GM12878 (cell line): Measurements from ENCODE around the gene GRAMD1B. TPM values are rescaled to one million over a fixed set of nuclear protein-coding genes. Genes with fewer than 3 reads are reported as not detected.

Experiments used
- CHD2 ChIP-seq: IDR thresholded peaks from 2 replicates; pipeline ENCODE4 v1.6.1; 2011; ENCODE audit warnings: low read depth, low read length, improper control_type of control experiment, borderline replicate concordance
- CREM ChIP-seq: IDR thresholded peaks from 2 replicates; pipeline ENCODE4 v1.6.1; 2014; ENCODE audit warnings: antibody characterized with exemption, low read depth
- E2F4 ChIP-seq: IDR thresholded peaks from 2 replicates; pipeline ENCODE4 v1.6.1; 2012; ENCODE audit warnings: low read depth, low read length, improper control_type of control experiment
- E2F8 ChIP-seq: fragments of 450-650 bp; IDR thresholded peaks from 2 replicates; pipeline ENCODE4 v1.6.1; 2018; ENCODE audit warnings: mild to moderate bottlenecking, low read depth, moderate library complexity; ENCODE audit not compliant: partially characterized antibody
- EGR1 ChIP-seq, 2 experiments: IDR thresholded peaks; 1 replicate in 1 of 2; 2 replicates in 1 of 2; pipeline ENCODE4 v1.6.1; 2011 to 2012; ENCODE audit warnings: low read depth in 2 of 2, low read length in 2 of 2, borderline replicate concordance in 1 of 2, mild to moderate bottlenecking in 1 of 2, moderate library complexity in 1 of 2
- FOS ChIP-seq: IDR thresholded peaks from 3 replicates; pipeline ENCODE4 v1.6.1; 2011; ENCODE audit warnings: borderline replicate concordance; ENCODE audit not compliant: insufficient read length; ENCODE audit errors: extremely low read depth
- FOXM1 ChIP-seq: IDR thresholded peaks from 2 replicates; pipeline ENCODE4 v1.6.1; 2012; ENCODE audit warnings: low read depth, mild to moderate bottlenecking, inconsistent platforms, low read length, moderate library complexity
- HDAC2 ChIP-seq: fragments of 200-600 bp; sonication (generic); IDR thresholded peaks from 2 replicates; pipeline ENCODE4 v1.6.1; 2017
- HSF1 ChIP-seq: fragments of 150-350 bp; IDR thresholded peaks from 2 replicates; pipeline ENCODE4 v1.6.1; 2014; ENCODE audit warnings: mild to moderate bottlenecking, low read depth, low read length
- KAT2A ChIP-seq: conservative IDR thresholded peaks from 2 replicates; pipeline ENCODE4 v1.6.1; 2011; ENCODE audit warnings: low read depth, low read length; ENCODE audit not compliant: control insufficient read depth
- LARP7 ChIP-seq: fragments of 450-650 bp; IDR thresholded peaks from 2 replicates; pipeline ENCODE4 v1.6.1; 2017; ENCODE audit warnings: mild to moderate bottlenecking
- MYB ChIP-seq: fragments of 150-350 bp; IDR thresholded peaks from 2 replicates; pipeline ENCODE4 v1.6.1; 2014; ENCODE audit warnings: mild to moderate bottlenecking, low read depth, low read length, borderline replicate concordance
- NFXL1 ChIP-seq: fragments of 450-650 bp; IDR thresholded peaks from 2 replicates; pipeline ENCODE4 v1.6.1; 2017; ENCODE audit warnings: antibody characterized with exemption, mild to moderate bottlenecking, borderline replicate concordance
- PAX5 ChIP-seq: IDR thresholded peaks from 2 replicates; pipeline ENCODE4 v1.6.1; 2011; ENCODE audit warnings: low read depth, low read length, borderline replicate concordance
- POLR2AphosphoS2 ChIP-seq: IDR thresholded peaks from 2 replicates; pipeline ENCODE4 v1.6.1; 2011; ENCODE audit warnings: low read depth, mild to moderate bottlenecking, low read length, improper control_type of control experiment, moderate library complexity
- PRDM15 ChIP-seq: fragments of 450-650 bp; formaldehyde crosslinking; IDR thresholded peaks from 2 replicates; pipeline ENCODE4 v1.4.0; 2020; ENCODE audit warnings: mild to moderate bottlenecking, moderate library complexity
- SIN3A ChIP-seq: IDR thresholded peaks from 2 replicates; pipeline ENCODE4 v1.6.1; 2012; ENCODE audit warnings: low read depth, low read length, improper control_type of control experiment
- SRF ChIP-seq, 2 experiments: IDR thresholded peaks; 2 replicates each; pipeline ENCODE4 v1.6.1; 2011; ENCODE audit warnings: low read depth in 2 of 2, low read length in 2 of 2, mild to moderate bottlenecking in 1 of 2, moderate library complexity in 1 of 2
- WRNIP1 ChIP-seq: IDR thresholded peaks from 2 replicates; pipeline ENCODE4 v1.6.1; 2011; ENCODE audit warnings: low read depth, low read length, improper control_type of control experiment, borderline replicate concordance
- ZNF217 ChIP-seq: fragments of 450-650 bp; IDR thresholded peaks from 2 replicates; pipeline ENCODE4 v1.6.1; 2017; ENCODE audit warnings: antibody characterized with exemption, mild to moderate bottlenecking
- polyA plus RNA-seq, 11 experiments: library from polyadenylated mRNA; depleted of rRNA in 4 of 11; unstranded in 6 of 11; stranded (reverse) in 5 of 11; fragments of >200 nt; fragmentation: Nextera tagmentation in 4 of 11; fragmentation: Illumina TruSeq in 1 of 11; extraction: Ambion mirVana in 4 of 11; extraction: Trizol in 1 of 11; gene quantifications; 1 replicate in 1 of 11; 2 replicates in 10 of 11; pipeline versions ENCODE4 v1.2.1 to v1.2.3, GENCODE V29; 2011 to 2016; ENCODE audit warnings: inconsistent platforms in 2 of 11, missing spikeins in 2 of 11, low read depth in 1 of 11
- total RNA-seq, 4 experiments: library from RNA; depleted of rRNA in 3 of 4; stranded (reverse); fragments of >200 nt in 3 of 4; fragmentation: Illumina TruSeq in 1 of 4; extraction: Trizol in 1 of 4; gene quantifications; 2 replicates each; pipeline versions ENCODE4 v1.2.1 to v1.2.3, GENCODE V29; 2013 to 2021

The GRAMD1B gene
- total and polyA plus RNA-seq, 10 of the 15 experiments (the other 5 are each of a cell fraction or from before 2014, with no cell fraction given) = 1.9 to 49.1 (median 26.9) TPM

GRCh38 chr11:123479048-123479837 is 49.2 kb downstream of the GRAMD1B start (continued):
- TF ChIP-seq FOS = no peak
- TF ChIP-seq KAT2A = no peak
- TF ChIP-seq ZNF217 = peak; percentile 98
- no peak for TF ChIP-seq LARP7
- TF ChIP-seq PAX5 = peak; percentile 90
- TF ChIP-seq E2F4 = no peak
- peak; percentile 47; the same call in 1 of the 2 replicates for TF ChIP-seq WRNIP1
- no peak for TF ChIP-seq E2F8
- TF ChIP-seq POLR2AphosphoS2 = no peak
- TF ChIP-seq HSF1 = no peak
- TF ChIP-seq MYB = no peak
- TF ChIP-seq SRF (IDR thresholded peaks at IDR 0.05; ENCODE audit: low read depth in 2 of 2, low read length in 2 of 2) = peak; percentile 67 to 76
- peak; percentile 81; the same call in 1 of the 2 replicates for TF ChIP-seq FOXM1
- no peak for TF ChIP-seq NFXL1
- no peak for TF ChIP-seq SIN3A
- TF ChIP-seq EGR1 (IDR thresholded peaks at IDR 0.05; ENCODE audit: borderline replicate concordance in 1 of 2, low read depth in 2 of 2, low read length in 2 of 2) = no peak
- no peak for TF ChIP-seq PRDM15
- no peak for TF ChIP-seq HDAC2
- no peak for TF ChIP-seq CHD2
- peak; percentile 42; the same call in 1 of the 2 replicates for TF ChIP-seq CREM
